Body of pancreas (tissue), 4 donors: ENCODE results near the gene SORCS1. TPM values are rescaled to one million over a fixed set of nuclear protein-coding genes. Genes with fewer than 3 reads are reported as not detected.

Experiments
- ATAC-seq: fragments of 150-250 bp; one replicate; pipeline ENCODE4 v1.9.1; 2016
- DNase-seq, 4 donors: peaks; one replicate each; pipeline ENCODE4 v3.0.0-alpha.2; 2019
- H3K27ac ChIP-seq, 4 donors: fragments of 200-600 bp; sonication (generic); 1 replicate in 3 of 4; 2 replicates in 1 of 4; pipeline versions ENCODE4 v1.5.1 to v1.6.1; 2016 to 2019; ENCODE audit warnings: mild to moderate bottlenecking in 1 of 4, mixed read lengths in 1 of 4, moderate library complexity in 1 of 4
- H3K27me3 ChIP-seq, 2 donors: fragments of 200-600 bp; sonication (generic); one replicate each; pipeline ENCODE4 v1.6.0; 2016; ENCODE audit warnings: mild to moderate bottlenecking in 1 of 2
- H3K36me3 ChIP-seq, 2 donors: fragments of 200-600 bp; sonication (generic); replicated peaks in 1 of 2; 2 replicates each; pipeline ENCODE4 v1.5.1; 2016; ENCODE audit warnings: low read depth in 2 of 2; ENCODE audit not compliant: insufficient read depth in 1 of 2
- H3K4me1 ChIP-seq: fragments of 200-600 bp; sonication (generic); one replicate; pipeline ENCODE4 v1.6.0; 2016
- H3K4me3 ChIP-seq, 2 donors: fragments of 200-600 bp; sonication (generic); 1 replicate in 1 of 2; 2 replicates in 1 of 2; pipeline ENCODE4 v1.5.1; 2016 to 2019
- H3K9me3 ChIP-seq, 3 donors: fragments of 200-600 bp; sonication (generic); 1 replicate in 2 of 3; 2 replicates in 1 of 3; pipeline ENCODE4 v1.5.1; 2016
- CTCF ChIP-seq, 7 experiments: fragments of 450-650 bp in 4 of 7; fragments of 200-600 bp in 3 of 7; sonication (generic) in 3 of 7; IDR thresholded peaks; one replicate each; pipeline ENCODE4 v1.5.1; 2016 to 2019; ENCODE audit warnings: antibody characterized with exemption in 7 of 7
- POLR2A ChIP-seq, 3 donors: fragments of 450-650 bp; IDR thresholded peaks; one replicate each; pipeline ENCODE4 v1.6.1; 2016; ENCODE audit warnings: antibody characterized with exemption in 3 of 3, mild to moderate bottlenecking in 2 of 3
- WGBS, 2 donors: methylation state at CpG; one replicate each; pipeline ENCODE4 v1.1.5; 2017; 5-methylcytosine and 5-hydroxymethylcytosine counted together
- intact Hi-C: fragments of 100-400 bp; cut with DNase I; formaldehyde crosslinking; loops from one replicate; pipeline ENCODE4 v1.15.1; 2023
- total RNA-seq, 2 donors: library from RNA; depleted of rRNA; stranded (reverse); fragments of >200 nt; gene quantifications; one replicate each; pipeline ENCODE4 v1.1.0, GENCODE V29; 2016

Gene SORCS1
- total RNA-seq, 2 donors from 2014 or later: 1.3 to 6.0 TPM

- TF ChIP-seq CTCF (IDR thresholded peaks at IDR 0.05) (no peak), POLR2A (IDR thresholded peaks at IDR 0.05) (no peak)
- no peak for ATAC-seq
- Histone ChIP-seq H3K36me3 (no peaks in the 10 kb centered on the region), H3K4me3 (no peak overlapping the region), H3K9me3 (no peaks in the 10 kb centered on the region), H3K27me3 (no peaks in the 10 kb centered on the region), H3K4me1 (no peaks in the 10 kb centered on the region), H3K27ac (no peak overlapping the region)
- intact Hi-C loops: no loop called here
- DNase-seq: no peak
Observed at GRCh38 chr10:106592396-106592795, 572.1 kb downstream of the SORCS1 start.

GRCh38 chr10:106582291-106582690 is 582.2 kb downstream of the SORCS1 start:
- no peak for TF ChIP-seq CTCF (IDR thresholded peaks at IDR 0.05)
- TF ChIP-seq POLR2A (IDR thresholded peaks at IDR 0.05): no peak
- intact Hi-C loops: no loop called here
- Histone ChIP-seq H3K27ac (no peak overlapping the region), H3K4me1 (no peaks in the 10 kb centered on the region), H3K27me3 (no peaks in the 10 kb centered on the region), H3K4me3 (no peak overlapping the region), H3K36me3 (no peaks in the 10 kb centered on the region), H3K9me3 (no peaks in the 10 kb centered on the region)
- DNase-seq (no peak), ATAC-seq (no peak)
- 24 to 36% methylated on average over 2 of the region's 2 CpGs for WGBS, 2 donors

- no peaks in the 10 kb centered on the region for H3K9me3 ChIP-seq
- H3K4me3 ChIP-seq: no peak overlapping the region
- WGBS, 2 donors: 46 to 60% methylated on average over 2 of the region's 2 CpGs
- TF ChIP-seq CTCF (IDR thresholded peaks at IDR 0.05): no peak
- no peak for TF ChIP-seq POLR2A (IDR thresholded peaks at IDR 0.05)
- ATAC-seq (no peak), DNase-seq (no peak)
- H3K4me1 ChIP-seq: no peaks in the 10 kb centered on the region
- intact Hi-C loops: no loop called here
- no peak overlapping the region for H3K27ac ChIP-seq
- H3K27me3 ChIP-seq: no peaks in the 10 kb centered on the region
- no peaks in the 10 kb centered on the region for H3K36me3 ChIP-seq
Observed at GRCh38 chr10:106577756-106578155, 586.8 kb downstream of the SORCS1 start.

- TF ChIP-seq POLR2A (IDR thresholded peaks at IDR 0.05) (no peak), CTCF (IDR thresholded peaks at IDR 0.05) (no peak)
- Histone ChIP-seq H3K27ac (no peak overlapping the region), H3K9me3 (no peaks in the 10 kb centered on the region), H3K4me1 (no peaks in the 10 kb centered on the region), H3K4me3 (no peak overlapping the region), H3K27me3 (no peaks in the 10 kb centered on the region), H3K36me3 (no peaks in the 10 kb centered on the region)
- WGBS, 2 donors: 58 to 67% methylated on average over 9 of the region's 9 CpGs
- ATAC-seq: no peak
- intact Hi-C loops: no loop called here
- DNase-seq: no peak
Observed at GRCh38 chr10:106577266-106577665, 587.2 kb downstream of the SORCS1 start.

- Histone ChIP-seq H3K27ac (no peak overlapping the region), H3K9me3 (no peaks in the 10 kb centered on the region), H3K36me3 (no peaks in the 10 kb centered on the region), H3K4me1 (no peaks in the 10 kb centered on the region), H3K27me3 (no peaks in the 10 kb centered on the region), H3K4me3 (no peak overlapping the region)
- ATAC-seq (no peak), DNase-seq (no peak)
- WGBS, 2 donors: 59 to 61% methylated on average over 4 of the region's 4 CpGs
- intact Hi-C loops: no loop called here
- TF ChIP-seq CTCF (IDR thresholded peaks at IDR 0.05): no peak
- TF ChIP-seq POLR2A (IDR thresholded peaks at IDR 0.05): no peak
Observed at GRCh38 chr10:106576534-106576933, 588.0 kb downstream of the SORCS1 start.
